HG03196 (cell line): ENCODE measurements around the gene OGDH.

Experiments used
- ATAC-seq: cut with Tn5 transposase; IDR thresholded peaks from one replicate; pipeline ENCODE4 v1.9.1; 2021; ENCODE audit not compliant: unreplicated experiment

OGDH gene

GRCh38 chr7:44735403-44736165 is 129.2 kb downstream of the OGDH start:
- peak; percentile 52 for ATAC-seq

- ATAC-seq, result no peak
Observed at GRCh38 chr7:44736896-44737295, 130.5 kb downstream of the OGDH start.

- no peak for ATAC-seq
Observed at GRCh38 chr7:44738051-44738723, 131.8 kb downstream of the OGDH start.

GRCh38 chr7:44738876-44739665 is 132.6 kb downstream of the OGDH start:
- no peak for ATAC-seq

GRCh38 chr7:44740055-44740454 is 133.6 kb downstream of the OGDH start:
- no peak for ATAC-seq

GRCh38 chr7:44743750-44744149 is 137.3 kb downstream of the OGDH start:
- ATAC-seq, result no peak

GRCh38 chr7:44748045-44748947 is 141.9 kb downstream of the OGDH start, which contains the start of gene ZMIZ2:
Gene ZMIZ2 (plus strand): TSS chr7:44748847. CDS start chr7:44756250, 7,403 bp downstream.
- peak; percentile 59 for ATAC-seq

GRCh38 chr7:44748948-44749731 is 142.7 kb downstream of the OGDH start:
- ATAC-seq, result peak; percentile 14

- no peak for ATAC-seq
Observed at GRCh38 chr7:44749992-44750391, 143.6 kb downstream of the OGDH start.

GRCh38 chr7:44750424-44750823 is 144.0 kb downstream of the OGDH start:
- ATAC-seq, result no peak

- ATAC-seq, result peak; percentile 60
Observed at GRCh38 chr7:44750921-44751571, 144.6 kb downstream of the OGDH start.

- no peak for ATAC-seq
Observed at GRCh38 chr7:44752822-44753221, 146.4 kb downstream of the OGDH start.

GRCh38 chr7:44754802-44755697 is 148.6 kb downstream of the OGDH start:
- no peak for ATAC-seq

GRCh38 chr7:44755698-44756627 is 149.5 kb downstream of the OGDH start:
- ATAC-seq, result no peak

GRCh38 chr7:44756904-44757303 is 150.5 kb downstream of the OGDH start:
- ATAC-seq, result no peak

- no peak for ATAC-seq
Observed at GRCh38 chr7:44757311-44757710, 150.9 kb downstream of the OGDH start.

- ATAC-seq, result no peak
Observed at GRCh38 chr7:44757739-44758138, 151.3 kb downstream of the OGDH start.
